GM18951 (cell line): ENCODE measurements around the gene CD177.
"Not testable (repeated sequence)": the region's sequence is repeated elsewhere in the genome, so short reads cannot be mapped to it uniquely, and the experiment has no call there.

Experiments used
- POLR2A ChIP-seq: IDR thresholded peaks from 4 replicates; pipeline ENCODE4 v1.6.1; 2011; ENCODE audit warnings: mild to moderate bottlenecking; ENCODE audit not compliant: insufficient read length, insufficient read depth; ENCODE audit errors: extremely low read depth
- in situ Hi-C: fragments of 300-500 bp; cut with MboI; formaldehyde crosslinking; loops from one replicate; pipeline ENCODE4 v1.12.0; 2022; ENCODE audit warnings: low sequenced_read_pairs, mixed read lengths, inconsistent platforms; ENCODE audit not compliant: unreplicated experiment

Gene CD177

GRCh38 chr19:43320546-43320945 is 32.9 kb upstream of the CD177 start:
- no peak for TF ChIP-seq POLR2A
- in situ Hi-C loops, result no loop called here

- in situ Hi-C loops, result not testable (repeated sequence)
Observed at GRCh38 chr19:43326761-43327160, 26.7 kb upstream of the CD177 start.

GRCh38 chr19:43328561-43328960 is 24.9 kb upstream of the CD177 start:
- in situ Hi-C loops, result not testable (repeated sequence)

GRCh38 chr19:43329049-43329448 is 24.4 kb upstream of the CD177 start:
- in situ Hi-C loops, result not testable (repeated sequence)

- in situ Hi-C loops, result no loop called here
- no peak for TF ChIP-seq POLR2A
Observed at GRCh38 chr19:43329989-43330388, 23.5 kb upstream of the CD177 start.

GRCh38 chr19:43330726-43331434 is 22.6 kb upstream of the CD177 start:
- no peak for TF ChIP-seq POLR2A
- in situ Hi-C loops, result no loop called here

- TF ChIP-seq POLR2A, result no peak
- in situ Hi-C loops, result no loop called here
Observed at GRCh38 chr19:43331435-43332010, 22.0 kb upstream of the CD177 start.

- no peak for TF ChIP-seq POLR2A
- in situ Hi-C loops, result no loop called here
Observed at GRCh38 chr19:43332058-43332922, 21.2 kb upstream of the CD177 start.

GRCh38 chr19:43336508-43336907 is 17.0 kb upstream of the CD177 start:
- in situ Hi-C loops, result not testable (repeated sequence)

- in situ Hi-C loops, result no loop called here
- no peak for TF ChIP-seq POLR2A
Observed at GRCh38 chr19:43337737-43338136, 15.7 kb upstream of the CD177 start.

- in situ Hi-C loops, result no loop called here
- TF ChIP-seq POLR2A, result no peak
Observed at GRCh38 chr19:43338530-43338929, 15.0 kb upstream of the CD177 start.

- in situ Hi-C loops, result not testable (repeated sequence)
Observed at GRCh38 chr19:43339243-43339930, 14.1 kb upstream of the CD177 start.

GRCh38 chr19:43340101-43340500 is 13.4 kb upstream of the CD177 start:
- in situ Hi-C loops, result not testable (repeated sequence)

- in situ Hi-C loops, result not testable (repeated sequence)
Observed at GRCh38 chr19:43341098-43341497, 12.4 kb upstream of the CD177 start.

GRCh38 chr19:43342104-43342503 is 11.4 kb upstream of the CD177 start:
- in situ Hi-C loops, result not testable (repeated sequence)

- in situ Hi-C loops, result not testable (repeated sequence)
Observed at GRCh38 chr19:43344347-43344925, 9.1 kb upstream of the CD177 start.

- in situ Hi-C loops, result not testable (repeated sequence)
Observed at GRCh38 chr19:43349813-43350212, 3.7 kb upstream of the CD177 start.
